Stomach (tissue), 4 donors: ENCODE measurements around the gene ISG20.

Experiments used
- POLR2A ChIP-seq, 4 donors: fragments of 450-650 bp; IDR thresholded peaks; one replicate each; pipeline ENCODE4 v1.6.1; 2016; ENCODE audit warnings: antibody characterized with exemption in 4 of 4, control low read depth in 2 of 4, mild to moderate bottlenecking in 1 of 4, moderate library complexity in 1 of 4
- TF ChIP-seq, protein P1 (sequence below), 7 experiments: fragments of 450-650 bp in 4 of 7; fragments of 200-600 bp in 3 of 7; sonication (generic) in 3 of 7; IDR thresholded peaks; one replicate each; pipeline ENCODE4 v1.5.1; 2016 to 2019; ENCODE audit warnings: antibody characterized with exemption in 7 of 7, control low read depth in 2 of 7, mild to moderate bottlenecking in 1 of 7

DNA sequence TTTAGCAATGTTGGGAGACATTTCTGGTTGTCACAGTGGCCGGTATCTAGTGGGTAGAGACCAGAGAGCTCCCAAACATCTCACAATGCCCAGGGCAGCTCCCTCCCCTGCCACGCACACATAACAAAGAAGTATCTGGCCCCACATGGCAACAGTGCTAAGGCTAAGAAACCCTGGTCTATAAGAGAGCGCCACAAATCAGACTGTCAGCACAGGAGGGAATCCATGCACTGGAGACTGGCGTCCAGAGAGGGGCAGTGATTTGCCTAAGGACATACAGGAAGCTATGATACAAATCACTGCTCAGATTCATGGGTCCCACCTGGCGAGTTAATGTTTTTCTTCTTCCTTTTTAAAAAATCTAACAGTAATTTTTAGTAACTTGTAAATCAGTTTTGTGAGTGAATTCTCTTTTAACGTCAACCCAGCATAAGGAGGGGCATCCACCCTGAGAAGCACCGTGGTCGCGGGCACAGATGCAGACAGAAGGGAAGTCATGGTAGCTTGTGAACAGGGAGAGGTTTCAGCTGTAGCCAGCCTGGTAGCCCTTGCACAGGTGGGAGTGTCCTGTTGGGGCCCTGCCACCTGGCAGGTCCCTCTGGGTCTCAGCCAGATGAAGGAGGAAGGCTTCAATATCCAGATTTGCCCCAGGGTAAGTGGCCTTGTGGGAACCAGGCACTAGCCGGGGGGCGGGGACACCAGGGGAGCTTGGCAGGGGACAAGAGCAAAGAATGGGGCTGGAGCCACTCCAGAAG is 8.7 kb downstream of the ISG20 start:
- TF ChIP-seq POLR2A (IDR thresholded peaks at IDR 0.05): no peak
- TF ChIP-seq, protein P1, sequence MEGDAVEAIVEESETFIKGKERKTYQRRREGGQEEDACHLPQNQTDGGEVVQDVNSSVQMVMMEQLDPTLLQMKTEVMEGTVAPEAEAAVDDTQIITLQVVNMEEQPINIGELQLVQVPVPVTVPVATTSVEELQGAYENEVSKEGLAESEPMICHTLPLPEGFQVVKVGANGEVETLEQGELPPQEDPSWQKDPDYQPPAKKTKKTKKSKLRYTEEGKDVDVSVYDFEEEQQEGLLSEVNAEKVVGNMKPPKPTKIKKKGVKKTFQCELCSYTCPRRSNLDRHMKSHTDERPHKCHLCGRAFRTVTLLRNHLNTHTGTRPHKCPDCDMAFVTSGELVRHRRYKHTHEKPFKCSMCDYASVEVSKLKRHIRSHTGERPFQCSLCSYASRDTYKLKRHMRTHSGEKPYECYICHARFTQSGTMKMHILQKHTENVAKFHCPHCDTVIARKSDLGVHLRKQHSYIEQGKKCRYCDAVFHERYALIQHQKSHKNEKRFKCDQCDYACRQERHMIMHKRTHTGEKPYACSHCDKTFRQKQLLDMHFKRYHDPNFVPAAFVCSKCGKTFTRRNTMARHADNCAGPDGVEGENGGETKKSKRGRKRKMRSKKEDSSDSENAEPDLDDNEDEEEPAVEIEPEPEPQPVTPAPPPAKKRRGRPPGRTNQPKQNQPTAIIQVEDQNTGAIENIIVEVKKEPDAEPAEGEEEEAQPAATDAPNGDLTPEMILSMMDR (IDR thresholded peaks at IDR 0.05): no peak
